GM12875 (cell line): ENCODE measurements around the gene TUBA1A.
"Not testable (repeated sequence)": the region's sequence is repeated elsewhere in the genome, so short reads cannot be mapped to it uniquely, and the experiment has no call there.

Experiments
- H3K4me3 ChIP-seq: one replicate; pipeline ENCODE4 v1.5.1; 2011; ENCODE audit warnings: low read depth, low read length, control low read depth
- TF ChIP-seq, protein P1 (sequence below): IDR thresholded peaks from 2 replicates; pipeline ENCODE4 v1.5.1; 2011; ENCODE audit warnings: low read depth, mild to moderate bottlenecking, control low read depth, inconsistent platforms, low read length, moderate library complexity, borderline replicate concordance; ENCODE audit not compliant: insufficient read depth

TUBA1A gene

GRCh38 chr12:49201595-49202295 lies 12.9 kb upstream of the TUBA1A start:
- H3K4me3 ChIP-seq = no peak overlapping the region
- TF ChIP-seq, protein P1, sequence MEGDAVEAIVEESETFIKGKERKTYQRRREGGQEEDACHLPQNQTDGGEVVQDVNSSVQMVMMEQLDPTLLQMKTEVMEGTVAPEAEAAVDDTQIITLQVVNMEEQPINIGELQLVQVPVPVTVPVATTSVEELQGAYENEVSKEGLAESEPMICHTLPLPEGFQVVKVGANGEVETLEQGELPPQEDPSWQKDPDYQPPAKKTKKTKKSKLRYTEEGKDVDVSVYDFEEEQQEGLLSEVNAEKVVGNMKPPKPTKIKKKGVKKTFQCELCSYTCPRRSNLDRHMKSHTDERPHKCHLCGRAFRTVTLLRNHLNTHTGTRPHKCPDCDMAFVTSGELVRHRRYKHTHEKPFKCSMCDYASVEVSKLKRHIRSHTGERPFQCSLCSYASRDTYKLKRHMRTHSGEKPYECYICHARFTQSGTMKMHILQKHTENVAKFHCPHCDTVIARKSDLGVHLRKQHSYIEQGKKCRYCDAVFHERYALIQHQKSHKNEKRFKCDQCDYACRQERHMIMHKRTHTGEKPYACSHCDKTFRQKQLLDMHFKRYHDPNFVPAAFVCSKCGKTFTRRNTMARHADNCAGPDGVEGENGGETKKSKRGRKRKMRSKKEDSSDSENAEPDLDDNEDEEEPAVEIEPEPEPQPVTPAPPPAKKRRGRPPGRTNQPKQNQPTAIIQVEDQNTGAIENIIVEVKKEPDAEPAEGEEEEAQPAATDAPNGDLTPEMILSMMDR = no peak

- TF ChIP-seq, protein P1 = no peak
- no peak overlapping the region for H3K4me3 ChIP-seq
Measured at GRCh38 chr12:49200919-49201594, 12.2 kb upstream of the TUBA1A start.

- no peak overlapping the region for H3K4me3 ChIP-seq
- TF ChIP-seq, protein P1 = no peak
Measured at GRCh38 chr12:49198431-49199155, 9.7 kb upstream of the TUBA1A start.

DNA sequence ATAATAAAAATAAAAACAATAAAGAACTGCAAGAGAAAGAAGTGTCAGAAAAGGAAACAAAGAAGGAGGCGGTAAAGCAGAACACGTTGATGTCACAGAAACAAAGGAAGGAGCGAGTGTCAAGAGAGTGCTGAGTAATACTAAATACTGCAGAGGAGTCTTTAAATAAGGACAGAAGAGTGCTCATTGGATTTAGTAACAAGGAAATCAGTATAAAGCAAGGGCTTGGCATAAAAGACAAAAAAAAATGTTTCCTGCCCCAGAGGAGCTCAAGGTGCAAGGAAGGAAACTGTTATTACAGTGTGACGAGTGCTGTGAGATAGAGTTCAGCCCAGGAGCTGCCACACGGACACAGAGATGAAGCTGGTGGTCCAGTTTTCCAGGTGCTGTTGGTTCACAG lies 8.4 kb upstream of the TUBA1A start:
- H3K4me3 ChIP-seq = no peak overlapping the region
- TF ChIP-seq, protein P1 = no peak

GRCh38 chr12:49195736-49196135 lies 6.9 kb upstream of the TUBA1A start:
- no peak overlapping the region for H3K4me3 ChIP-seq
- TF ChIP-seq, protein P1 = no peak

- H3K4me3 ChIP-seq = not testable (repeated sequence)
Measured at GRCh38 chr12:49193746-49194145, 4.9 kb upstream of the TUBA1A start.

DNA sequence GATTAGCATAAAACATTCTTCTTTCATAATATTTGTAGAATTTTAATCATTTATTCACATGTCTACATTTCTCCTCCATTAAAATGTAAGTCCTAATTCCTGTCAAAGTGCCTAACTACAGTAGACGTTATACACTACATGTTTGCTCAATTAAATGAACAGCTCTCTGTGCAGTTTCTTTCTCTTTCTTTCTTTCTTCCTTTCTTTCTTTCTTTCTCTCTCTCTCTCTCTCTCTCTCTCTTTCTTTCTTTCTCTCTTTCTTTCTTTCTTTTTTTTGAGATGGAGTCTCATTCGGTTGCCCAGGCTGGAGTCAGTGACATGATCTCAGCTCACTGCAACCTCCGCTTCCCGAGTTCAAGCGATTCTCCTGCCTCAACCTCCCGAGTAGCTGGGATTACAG lies 2.6 kb upstream of the TUBA1A start:
- H3K4me3 ChIP-seq = not testable (repeated sequence)

DNA sequence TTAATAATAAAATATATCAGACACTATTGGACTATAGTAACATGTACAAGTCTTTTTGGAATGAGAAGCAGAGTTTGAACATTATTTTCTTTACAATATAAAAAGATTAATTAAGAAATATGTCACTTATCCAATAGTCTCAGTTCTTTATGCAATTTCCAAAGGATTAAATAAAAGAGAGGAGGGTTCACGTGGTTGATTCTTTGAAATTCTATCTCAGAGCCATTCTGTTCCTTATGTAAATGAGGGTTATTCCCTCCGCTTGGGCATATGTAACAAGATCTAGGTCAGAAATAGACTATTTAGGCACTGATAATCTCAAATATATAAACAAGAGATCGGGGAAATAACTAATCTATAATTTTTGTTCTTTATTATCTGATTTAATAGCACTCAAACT lies 2.1 kb upstream of the TUBA1A start:
- no peak overlapping the region for H3K4me3 ChIP-seq
- TF ChIP-seq, protein P1 = no peak
